Mucosa of gallbladder (tissue), 1 donor: ENCODE results near the gene MYO1D. TPM values are rescaled to one million over a fixed set of nuclear protein-coding genes. Genes with fewer than 3 reads are reported as not detected.

Experiments used
- DNase-seq: peaks from one replicate; pipeline ENCODE4 v3.0.0-alpha.2; 2020; ENCODE audit warnings: low spot score
- total RNA-seq: library from RNA; stranded (reverse); gene quantifications from one replicate; pipeline ENCODE4 v1.2.1, GENCODE V29; 2021
- donor health status: DM: no; HTN: no; CAD: no.

MYO1D gene
- total RNA-seq, 1 donor from 2014 or later: 150 TPM

GRCh38 chr17:32569171-32570080 lies 307.5 kb downstream of the MYO1D start:
- no peak for DNase-seq

DNA sequence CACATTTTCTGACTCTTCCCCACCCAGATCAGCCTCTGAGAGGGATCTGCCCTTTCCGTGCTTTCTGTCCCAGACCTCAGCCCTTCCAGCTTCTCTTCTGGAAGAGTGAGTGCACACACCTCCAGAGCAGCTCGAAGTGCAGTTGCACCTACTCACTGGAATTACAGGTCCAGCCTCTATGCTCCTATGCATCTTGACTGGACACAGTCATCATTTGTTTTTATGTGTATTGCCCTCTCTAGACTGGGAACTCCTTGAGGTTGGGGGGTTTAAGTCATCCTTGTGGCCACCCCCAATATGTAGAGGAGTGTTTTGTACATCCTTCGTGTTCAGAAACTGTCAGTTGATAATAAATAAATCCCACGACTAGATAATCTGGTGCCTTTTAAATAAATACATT lies 308.2 kb downstream of the MYO1D start:
- no peak for DNase-seq

DNA sequence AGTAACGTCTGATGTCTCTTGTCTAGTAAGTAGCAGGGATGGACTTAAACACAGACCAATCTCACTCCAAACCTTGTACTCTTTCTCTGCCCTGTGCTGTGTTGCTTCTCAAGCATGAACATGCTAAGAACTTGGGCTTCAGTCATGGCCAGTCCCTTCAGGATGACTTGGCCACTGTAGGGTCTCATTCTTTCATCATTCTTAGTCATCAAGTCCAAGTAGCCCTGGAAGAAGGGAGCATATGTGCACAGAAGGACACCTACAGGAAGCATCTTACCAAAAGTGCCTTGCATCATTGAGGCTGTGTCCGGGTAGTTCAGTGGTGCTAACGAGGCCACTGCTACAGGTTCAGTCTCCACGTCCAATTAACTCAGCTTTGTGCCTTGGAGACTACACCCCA lies 309.4 kb downstream of the MYO1D start:
- DNase-seq: no peak

DNA sequence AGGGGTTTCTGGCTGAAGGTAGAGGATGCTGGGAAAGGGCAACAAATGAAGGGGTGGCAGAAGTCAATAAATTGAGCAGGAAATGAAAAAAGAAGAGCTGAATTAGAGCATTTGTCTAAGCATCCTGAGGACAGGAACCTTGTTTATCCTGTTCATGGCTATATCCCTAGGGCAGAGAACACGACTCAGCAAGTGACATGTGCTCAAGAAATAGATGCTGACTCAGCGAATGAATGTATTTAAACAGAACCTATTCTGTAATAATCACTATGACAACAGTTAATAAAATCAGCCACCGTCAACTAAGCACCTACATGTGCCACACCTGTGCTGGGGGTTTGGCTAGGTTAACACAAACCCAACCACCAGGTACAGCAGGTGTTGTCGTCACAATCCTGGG lies 309.8 kb downstream of the MYO1D start:
- DNase-seq: no peak

- DNase-seq: no peak
Measured at GRCh38 chr17:32566303-32566702, 310.6 kb downstream of the MYO1D start.

DNA sequence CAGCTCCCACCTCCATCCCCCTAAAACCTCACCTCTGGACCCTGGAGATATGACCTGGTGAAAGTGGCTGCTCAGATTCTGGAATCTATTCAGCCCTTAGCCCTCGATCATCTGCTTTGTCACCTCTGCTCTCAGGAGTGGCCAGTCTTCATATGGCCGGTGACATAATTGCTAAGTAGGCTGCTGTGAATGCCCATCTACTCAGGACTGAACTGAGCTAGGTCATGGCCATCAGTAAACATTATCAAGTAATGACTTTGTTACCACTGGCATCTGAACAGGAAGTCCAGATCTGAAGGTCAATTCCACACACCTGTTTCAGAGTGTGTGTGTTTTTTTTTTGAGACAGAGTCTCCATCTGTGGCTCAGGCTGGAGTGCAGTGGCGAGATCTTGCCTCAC lies 311.5 kb downstream of the MYO1D start:
- no peak for DNase-seq

GRCh38 chr17:32564325-32564724 lies 312.6 kb downstream of the MYO1D start:
- DNase-seq: no peak

- DNase-seq: no peak
Measured at GRCh38 chr17:32563583-32563982, 313.3 kb downstream of the MYO1D start.

GRCh38 chr17:32558997-32559650 lies 317.8 kb downstream of the MYO1D start:
- no peak for DNase-seq

GRCh38 chr17:32558326-32558955 lies 318.5 kb downstream of the MYO1D start:
- no peak for DNase-seq

- DNase-seq: no peak
Measured at GRCh38 chr17:32555611-32556310, 321.2 kb downstream of the MYO1D start.

DNA sequence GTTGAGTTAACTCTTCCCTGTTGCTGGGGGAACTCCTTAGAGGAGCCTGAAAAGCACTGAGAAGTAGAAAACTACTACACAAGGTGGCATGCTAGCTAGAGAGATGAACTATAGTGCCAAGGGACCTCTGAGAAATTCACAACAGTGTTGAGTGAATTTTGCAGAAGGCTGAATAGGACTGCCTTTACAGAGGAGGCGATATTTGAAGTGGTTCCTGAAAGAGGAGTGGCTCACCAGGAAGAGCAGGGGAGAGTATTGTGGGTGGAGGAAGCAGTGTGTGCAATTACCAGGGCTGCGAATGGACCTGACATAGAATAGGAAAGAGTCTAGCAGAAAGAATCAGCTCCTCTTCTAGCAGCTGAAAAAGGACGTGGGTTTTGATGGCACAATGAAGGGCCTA lies 323.8 kb downstream of the MYO1D start:
- DNase-seq: no peak

DNA sequence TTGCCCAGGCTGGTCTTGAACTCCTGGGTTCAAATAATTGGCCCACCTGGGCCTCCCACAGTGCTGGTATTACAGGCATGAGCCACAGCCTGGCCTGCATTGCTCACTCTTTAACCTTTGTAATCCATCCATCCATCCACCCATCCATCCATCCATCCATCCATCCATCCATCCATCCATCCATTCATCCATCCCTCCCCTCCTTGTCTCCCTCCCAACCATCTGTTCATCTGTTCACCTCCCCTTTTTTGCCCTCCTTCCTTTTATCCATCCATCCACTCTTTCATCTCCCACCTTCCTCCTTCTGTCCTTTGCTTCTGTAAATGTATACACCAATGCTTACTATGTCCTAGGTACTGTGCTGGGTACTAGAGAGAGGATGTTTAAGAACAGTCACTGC lies 324.6 kb downstream of the MYO1D start:
- no peak for DNase-seq

- no peak for DNase-seq
Measured at GRCh38 chr17:32551186-32551955, 325.6 kb downstream of the MYO1D start.

DNA sequence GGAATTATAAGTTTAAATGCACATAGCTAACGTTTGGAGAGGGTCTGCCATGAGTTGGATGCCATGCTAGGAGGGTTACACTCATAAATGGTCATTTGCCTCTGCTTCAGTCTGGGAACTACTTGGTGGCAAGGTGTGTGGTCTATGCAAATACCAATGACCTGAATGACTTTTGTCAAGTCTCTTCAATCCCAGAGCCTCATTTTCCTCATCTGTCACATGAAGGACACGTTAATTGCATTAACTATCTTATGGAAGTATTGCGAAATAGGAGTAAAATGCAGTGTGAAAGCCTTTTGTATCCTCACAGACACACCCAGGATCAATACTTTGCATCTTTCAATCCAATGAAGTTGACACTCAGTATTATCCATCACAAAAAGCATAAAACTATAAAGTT lies 327.4 kb downstream of the MYO1D start:
- DNase-seq: no peak

DNA sequence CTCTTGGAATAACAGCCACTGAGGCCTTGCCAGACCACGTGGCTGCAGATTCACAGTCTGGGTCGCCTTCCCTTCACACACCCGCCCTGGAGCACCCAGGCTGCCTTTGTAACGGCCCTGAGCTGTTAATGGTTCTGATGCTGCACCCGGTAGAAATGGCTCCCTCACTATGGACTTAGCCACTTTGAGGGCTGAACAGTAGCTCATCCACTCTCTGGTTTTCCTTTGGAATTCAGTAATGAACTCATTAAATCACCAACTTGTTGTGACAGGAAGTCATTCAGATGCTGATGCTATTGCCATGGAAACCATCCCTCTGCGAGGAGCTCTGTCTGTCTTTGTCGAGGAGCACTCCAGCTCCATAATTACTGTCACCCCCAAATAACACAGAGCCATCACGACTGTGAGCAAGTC lies 330.9 kb downstream of the MYO1D start:
- DNase-seq: no peak

GRCh38 chr17:32542186-32542585 lies 334.7 kb downstream of the MYO1D start:
- DNase-seq: no peak

GRCh38 chr17:32541640-32542039 lies 335.3 kb downstream of the MYO1D start:
- DNase-seq: no peak

DNA sequence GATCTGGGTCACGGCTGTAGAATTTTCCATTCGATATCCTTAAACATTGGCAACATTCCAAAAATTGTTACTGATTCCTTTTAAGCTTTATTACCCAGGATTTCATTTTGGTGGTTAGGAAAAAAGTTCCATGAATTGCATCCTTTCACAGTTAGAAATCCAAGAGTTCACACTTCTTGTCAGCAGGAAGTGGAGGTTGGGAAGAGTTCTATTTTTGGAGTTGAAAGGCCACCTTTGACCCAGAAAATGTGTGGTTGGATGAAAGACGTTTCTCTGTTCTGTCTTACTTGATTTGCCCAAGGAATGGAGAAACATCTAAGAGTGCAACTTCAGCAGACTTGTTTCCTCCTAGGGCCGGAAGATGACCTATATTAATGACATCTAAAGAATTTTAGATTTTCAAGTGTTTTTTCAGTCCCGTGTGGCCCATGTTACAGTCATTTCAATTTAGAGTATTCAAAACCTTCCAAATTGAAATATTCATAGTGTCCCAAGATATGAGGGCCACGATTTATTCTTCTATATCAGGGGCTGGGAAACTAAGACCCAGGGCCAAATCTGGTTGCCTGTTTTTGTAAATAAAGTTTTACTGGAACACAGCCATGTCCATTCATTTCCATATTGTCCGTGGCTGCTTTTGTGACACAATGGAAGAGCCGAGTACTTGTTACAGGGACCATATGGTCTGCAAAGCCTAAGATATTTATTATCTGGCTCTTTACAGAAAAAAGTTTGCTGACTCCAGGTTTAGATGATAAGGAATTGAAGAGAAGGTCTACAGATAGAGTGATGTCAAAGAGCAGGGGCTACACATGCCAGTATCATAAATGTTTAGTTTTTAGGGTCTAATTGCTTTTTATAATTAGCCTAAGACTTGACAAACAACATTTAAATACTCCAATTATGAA lies 339.9 kb downstream of the MYO1D start:
- DNase-seq: no peak

- no peak for DNase-seq
Measured at GRCh38 chr17:32533296-32533695, 343.6 kb downstream of the MYO1D start.
